Body of pancreas (tissue), 4 donors: ENCODE results near the gene DOCK3. TPM values are rescaled to one million over a fixed set of nuclear protein-coding genes. Genes with fewer than 3 reads are reported as not detected.

Experiments
- ATAC-seq: fragments of 150-250 bp; one replicate; pipeline ENCODE4 v1.9.1; 2016
- DNase-seq, 4 donors: peaks; one replicate each; pipeline ENCODE4 v3.0.0-alpha.2; 2019
- H3K27ac ChIP-seq, 4 donors: fragments of 200-600 bp; sonication (generic); 1 replicate in 3 of 4; 2 replicates in 1 of 4; pipeline versions ENCODE4 v1.5.1 to v1.6.1; 2016 to 2019; ENCODE audit warnings: mild to moderate bottlenecking in 1 of 4, mixed read lengths in 1 of 4, moderate library complexity in 1 of 4
- H3K27me3 ChIP-seq, 2 donors: fragments of 200-600 bp; sonication (generic); one replicate each; pipeline ENCODE4 v1.6.0; 2016; ENCODE audit warnings: mild to moderate bottlenecking in 1 of 2
- H3K36me3 ChIP-seq, 2 donors: fragments of 200-600 bp; sonication (generic); replicated peaks in 1 of 2; 2 replicates each; pipeline ENCODE4 v1.5.1; 2016; ENCODE audit warnings: low read depth in 2 of 2; ENCODE audit not compliant: insufficient read depth in 1 of 2
- H3K4me1 ChIP-seq: fragments of 200-600 bp; sonication (generic); one replicate; pipeline ENCODE4 v1.6.0; 2016
- H3K4me3 ChIP-seq, 2 donors: fragments of 200-600 bp; sonication (generic); 1 replicate in 1 of 2; 2 replicates in 1 of 2; pipeline ENCODE4 v1.5.1; 2016 to 2019
- H3K9me3 ChIP-seq, 3 donors: fragments of 200-600 bp; sonication (generic); 1 replicate in 2 of 3; 2 replicates in 1 of 3; pipeline ENCODE4 v1.5.1; 2016
- POLR2A ChIP-seq, 3 donors: fragments of 450-650 bp; IDR thresholded peaks; one replicate each; pipeline ENCODE4 v1.6.1; 2016; ENCODE audit warnings: antibody characterized with exemption in 3 of 3, mild to moderate bottlenecking in 2 of 3
- WGBS, 2 donors: methylation state at CpG; one replicate each; pipeline ENCODE4 v1.1.5; 2017; 5-methylcytosine and 5-hydroxymethylcytosine counted together
- intact Hi-C: fragments of 100-400 bp; cut with DNase I; formaldehyde crosslinking; loops from one replicate; pipeline ENCODE4 v1.15.1; 2023
- total RNA-seq, 2 donors: library from RNA; depleted of rRNA; stranded (reverse); fragments of >200 nt; gene quantifications; one replicate each; pipeline ENCODE4 v1.1.0, GENCODE V29; 2016
- TF ChIP-seq, protein P1 (sequence below), 7 experiments: fragments of 450-650 bp in 4 of 7; fragments of 200-600 bp in 3 of 7; sonication (generic) in 3 of 7; IDR thresholded peaks; one replicate each; pipeline ENCODE4 v1.5.1; 2016 to 2019; ENCODE audit warnings: antibody characterized with exemption in 7 of 7

DOCK3 gene
- total RNA-seq, 2 donors from 2014 or later = 0.52 TPM; not detected in 1

DNA sequence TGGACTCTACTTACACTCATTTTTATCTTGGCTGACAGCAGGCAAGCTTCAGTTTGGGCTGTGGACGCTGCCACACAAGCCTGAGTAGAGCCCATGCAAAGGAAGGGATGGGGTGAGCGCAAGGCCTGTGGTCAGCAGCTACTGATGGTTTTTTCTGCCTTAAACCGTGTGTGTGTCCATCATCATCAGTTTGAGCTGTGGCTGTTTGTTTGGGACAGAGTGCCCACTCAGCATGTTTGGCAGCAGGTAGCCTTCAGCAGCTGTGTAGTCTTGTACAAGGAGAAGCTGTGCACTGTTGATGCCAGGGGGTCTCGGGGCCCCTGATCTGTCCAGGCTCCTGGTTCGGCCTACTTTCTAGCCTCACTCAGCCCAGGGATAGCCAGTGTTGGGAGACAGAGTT, 719.8 kb downstream of the DOCK3 start:
- WGBS, 2 donors = 58 to 75% methylated on average over 4 to 5 of the region's 5 CpGs
- peaks cover 55% of the 10 kb centered on the region for H3K4me1 ChIP-seq

DNA sequence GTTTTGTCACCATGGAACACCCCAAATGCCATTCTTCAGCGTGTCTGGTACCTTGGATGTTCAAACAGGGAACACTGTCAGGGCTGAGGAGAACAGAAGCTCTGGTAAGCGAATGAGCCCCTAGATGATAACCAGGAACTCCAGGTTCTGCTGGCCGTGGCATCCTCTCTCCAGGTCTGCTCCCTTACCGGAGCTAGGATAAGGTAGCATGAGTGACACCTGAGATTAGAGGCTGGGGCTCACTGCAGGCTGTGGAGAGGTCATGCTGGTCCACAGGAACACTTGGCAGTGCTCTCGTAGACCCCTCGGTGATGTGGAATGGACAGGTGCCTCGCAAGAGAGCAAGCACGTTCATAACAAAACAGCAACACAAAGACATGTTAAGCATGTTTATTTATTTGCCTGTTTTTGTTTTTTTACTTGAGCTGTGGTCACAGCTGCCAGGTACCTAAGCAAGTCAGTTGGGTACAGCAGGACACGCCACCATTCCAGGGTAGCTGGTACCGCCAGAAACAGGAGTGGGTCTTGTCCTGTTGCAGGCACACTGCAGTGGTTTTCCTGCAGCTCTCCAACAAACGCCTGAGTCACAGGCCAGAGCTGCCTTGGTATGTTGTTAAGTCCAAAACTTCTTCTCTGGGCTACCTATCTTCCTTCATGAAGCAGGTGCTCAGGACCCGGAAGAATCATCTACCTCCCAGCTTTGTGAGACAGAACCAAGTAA, 720.9 kb downstream of the DOCK3 start:
- Histone ChIP-seq H3K36me3 (peaks cover 0 to 8% of the 10 kb centered on the region in 2 donors), H3K4me3 (no peak overlapping the region), H3K27me3 (no peaks in the 10 kb centered on the region), H3K9me3 (no peaks in the 10 kb centered on the region), H3K4me1 (peaks cover 43% of the 10 kb centered on the region), H3K27ac (no peak overlapping the region)
- no peak for ATAC-seq
- no peak for DNase-seq
- 55 to 63% methylated on average over 11 to 12 of the region's 12 CpGs for WGBS, 2 donors
- no peak for TF ChIP-seq POLR2A (IDR thresholded peaks at IDR 0.05)
- TF ChIP-seq, protein P1, sequence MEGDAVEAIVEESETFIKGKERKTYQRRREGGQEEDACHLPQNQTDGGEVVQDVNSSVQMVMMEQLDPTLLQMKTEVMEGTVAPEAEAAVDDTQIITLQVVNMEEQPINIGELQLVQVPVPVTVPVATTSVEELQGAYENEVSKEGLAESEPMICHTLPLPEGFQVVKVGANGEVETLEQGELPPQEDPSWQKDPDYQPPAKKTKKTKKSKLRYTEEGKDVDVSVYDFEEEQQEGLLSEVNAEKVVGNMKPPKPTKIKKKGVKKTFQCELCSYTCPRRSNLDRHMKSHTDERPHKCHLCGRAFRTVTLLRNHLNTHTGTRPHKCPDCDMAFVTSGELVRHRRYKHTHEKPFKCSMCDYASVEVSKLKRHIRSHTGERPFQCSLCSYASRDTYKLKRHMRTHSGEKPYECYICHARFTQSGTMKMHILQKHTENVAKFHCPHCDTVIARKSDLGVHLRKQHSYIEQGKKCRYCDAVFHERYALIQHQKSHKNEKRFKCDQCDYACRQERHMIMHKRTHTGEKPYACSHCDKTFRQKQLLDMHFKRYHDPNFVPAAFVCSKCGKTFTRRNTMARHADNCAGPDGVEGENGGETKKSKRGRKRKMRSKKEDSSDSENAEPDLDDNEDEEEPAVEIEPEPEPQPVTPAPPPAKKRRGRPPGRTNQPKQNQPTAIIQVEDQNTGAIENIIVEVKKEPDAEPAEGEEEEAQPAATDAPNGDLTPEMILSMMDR (IDR thresholded peaks at IDR 0.05) = no peak
- intact Hi-C loops = loop anchor here (10.0 kb wide), 1 partner anchor 279 kb away; the partner anchor contains the start of gene TEX264

More for the DNA sequence above, 719.8 kb downstream of the DOCK3 start:
- ATAC-seq = no peak
- peaks cover 0 to 8% of the 10 kb centered on the region in 2 donors for H3K36me3 ChIP-seq
- no peak overlapping the region for H3K27ac ChIP-seq
- H3K9me3 ChIP-seq = no peaks in the 10 kb centered on the region
- no peak overlapping the region for H3K4me3 ChIP-seq
- DNase-seq = no peak
- TF ChIP-seq, protein P1 (IDR thresholded peaks at IDR 0.05) = no peak
- TF ChIP-seq POLR2A (IDR thresholded peaks at IDR 0.05) = no peak
- intact Hi-C loops = loop anchor here (10.0 kb wide), 1 partner anchor 280 kb away; the partner anchor contains the start of gene TEX264
- H3K27me3 ChIP-seq = no peaks in the 10 kb centered on the region

- Histone ChIP-seq H3K27ac (no peak overlapping the region), H3K36me3 (peaks cover 0 to 8% of the 10 kb centered on the region in 2 donors), H3K9me3 (no peaks in the 10 kb centered on the region), H3K4me3 (no peak overlapping the region), H3K4me1 (peaks cover 41% of the 10 kb centered on the region), H3K27me3 (no peaks in the 10 kb centered on the region)
- ATAC-seq (no peak), DNase-seq (peak in 1 of 4 donors; percentile 8)
- 78 to 93% methylated on average over 1 of the region's 1 CpG for WGBS, 2 donors
- intact Hi-C loops = loop anchor here (10.0 kb wide), 1 partner anchor 278 kb away; the partner anchor contains the start of gene TEX264
- TF ChIP-seq, protein P1 (IDR thresholded peaks at IDR 0.05) = no peak
- TF ChIP-seq POLR2A (IDR thresholded peaks at IDR 0.05) = no peak
Observed at GRCh38 chr3:51396401-51396800, 721.7 kb downstream of the DOCK3 start.

DNA sequence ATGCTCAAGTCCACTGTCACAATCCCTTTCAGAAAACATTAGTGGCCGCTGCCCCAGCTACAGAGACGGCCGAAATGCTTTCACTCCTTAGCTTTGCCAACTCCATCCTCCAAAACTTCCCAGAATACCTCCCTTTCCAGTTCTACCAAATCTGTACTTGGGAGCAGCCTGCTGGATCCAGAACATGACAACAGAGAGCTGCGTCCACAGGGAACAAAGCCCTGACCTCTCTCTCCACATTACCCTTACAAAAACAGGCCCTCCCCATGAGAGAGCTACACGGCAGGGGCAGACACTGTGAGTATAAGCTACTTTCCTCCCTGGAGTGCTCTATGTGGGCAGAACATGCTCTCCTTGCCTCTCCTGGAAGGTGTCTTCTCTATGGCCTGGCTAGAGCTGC, 722.7 kb downstream of the DOCK3 start:
- no peak for DNase-seq
- H3K4me1 ChIP-seq = peaks cover 36% of the 10 kb centered on the region

More for the DNA sequence above, 722.7 kb downstream of the DOCK3 start:
- H3K36me3 ChIP-seq = peaks cover 0 to 8% of the 10 kb centered on the region in 2 donors
- H3K27me3 ChIP-seq = no peaks in the 10 kb centered on the region
- WGBS, 2 donors = 68 to 70% methylated on average over 5 of the region's 5 CpGs
- ATAC-seq = no peak
- H3K4me3 ChIP-seq = no peak overlapping the region
- no peak overlapping the region for H3K27ac ChIP-seq
- intact Hi-C loops = loop anchor here (10.0 kb wide), 1 partner anchor 277 kb away; the partner anchor contains the start of gene TEX264
- no peak for TF ChIP-seq POLR2A (IDR thresholded peaks at IDR 0.05)
- TF ChIP-seq, protein P1 (IDR thresholded peaks at IDR 0.05) = no peak
- no peaks in the 10 kb centered on the region for H3K9me3 ChIP-seq
